ENCODE measurements around the gene EPC1.
A peak's percentile ranks its signal among the peaks of the same experiment; 100 is the strongest.

The EPC1 gene

DNA sequence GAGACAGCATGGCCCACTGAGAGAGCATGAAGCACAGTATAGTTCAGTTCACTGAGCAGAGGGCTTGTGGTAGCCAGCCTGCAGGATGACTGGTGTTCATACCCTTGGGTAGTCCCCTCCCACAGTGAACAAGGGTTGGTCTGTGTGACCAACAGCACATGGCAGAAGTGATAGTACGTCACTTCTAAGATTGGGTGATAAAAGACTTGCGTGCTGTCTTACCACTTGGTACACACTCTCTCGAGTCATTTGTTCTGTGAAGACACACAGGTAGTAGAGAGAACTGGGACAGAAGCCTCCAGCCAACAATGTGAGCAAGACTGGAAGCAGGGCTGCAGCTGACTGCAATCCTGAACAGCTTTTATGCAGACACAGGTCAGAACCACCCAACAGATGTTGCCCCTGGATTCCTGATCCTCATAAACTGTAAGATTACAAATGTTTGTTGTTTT, 14.6 kb downstream of the EPC1 start:
- H3K4me3 ChIP-seq (replicated peaks; ENCODE audit: low read depth, low read length): no peak overlapping the region
- peak; percentile 20 for DNase-seq (ENCODE audit: low read depth)
- TF ChIP-seq, protein P1, sequence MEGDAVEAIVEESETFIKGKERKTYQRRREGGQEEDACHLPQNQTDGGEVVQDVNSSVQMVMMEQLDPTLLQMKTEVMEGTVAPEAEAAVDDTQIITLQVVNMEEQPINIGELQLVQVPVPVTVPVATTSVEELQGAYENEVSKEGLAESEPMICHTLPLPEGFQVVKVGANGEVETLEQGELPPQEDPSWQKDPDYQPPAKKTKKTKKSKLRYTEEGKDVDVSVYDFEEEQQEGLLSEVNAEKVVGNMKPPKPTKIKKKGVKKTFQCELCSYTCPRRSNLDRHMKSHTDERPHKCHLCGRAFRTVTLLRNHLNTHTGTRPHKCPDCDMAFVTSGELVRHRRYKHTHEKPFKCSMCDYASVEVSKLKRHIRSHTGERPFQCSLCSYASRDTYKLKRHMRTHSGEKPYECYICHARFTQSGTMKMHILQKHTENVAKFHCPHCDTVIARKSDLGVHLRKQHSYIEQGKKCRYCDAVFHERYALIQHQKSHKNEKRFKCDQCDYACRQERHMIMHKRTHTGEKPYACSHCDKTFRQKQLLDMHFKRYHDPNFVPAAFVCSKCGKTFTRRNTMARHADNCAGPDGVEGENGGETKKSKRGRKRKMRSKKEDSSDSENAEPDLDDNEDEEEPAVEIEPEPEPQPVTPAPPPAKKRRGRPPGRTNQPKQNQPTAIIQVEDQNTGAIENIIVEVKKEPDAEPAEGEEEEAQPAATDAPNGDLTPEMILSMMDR (IDR thresholded peaks at IDR 0.05; ENCODE audit: low read length, missing control alignments): no peak

GRCh38 chr10:32331606-32332005, 15.4 kb downstream of the EPC1 start:
- TF ChIP-seq, protein P1 (IDR thresholded peaks at IDR 0.05; ENCODE audit: low read length, missing control alignments): no peak
- H3K4me3 ChIP-seq (replicated peaks; ENCODE audit: low read depth, low read length): no peak overlapping the region
- DNase-seq (ENCODE audit: low read depth): no peak

DNA sequence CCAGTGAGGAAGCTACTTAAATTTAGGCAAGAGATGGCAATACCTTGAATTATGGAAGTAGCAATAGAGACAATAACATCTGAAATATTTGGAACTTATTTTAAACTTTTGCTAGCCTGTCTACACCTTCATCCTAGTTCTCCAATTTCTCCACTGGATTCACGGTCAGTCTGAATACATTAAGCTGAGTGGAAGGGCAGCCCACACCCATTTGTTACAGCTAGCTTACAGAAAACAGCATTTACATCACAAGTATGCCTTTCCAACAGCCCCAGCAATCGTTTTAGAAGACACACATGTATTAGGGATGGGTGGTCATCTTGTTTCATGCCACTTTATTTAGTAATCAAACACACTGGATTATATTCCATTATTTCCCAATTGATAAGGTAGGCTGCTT, 16.7 kb downstream of the EPC1 start:
- TF ChIP-seq, protein P1 (IDR thresholded peaks at IDR 0.05; ENCODE audit: low read length, missing control alignments): no peak
- no peak for DNase-seq (ENCODE audit: low read depth)
- no peak overlapping the region for H3K4me3 ChIP-seq (replicated peaks; ENCODE audit: low read depth, low read length)

GRCh38 chr10:32329061-32329460, 17.9 kb downstream of the EPC1 start:
- TF ChIP-seq, protein P1 (IDR thresholded peaks at IDR 0.05; ENCODE audit: low read length, missing control alignments): no peak
- H3K4me3 ChIP-seq (replicated peaks; ENCODE audit: low read depth, low read length): no peak overlapping the region
- DNase-seq (ENCODE audit: low read depth): no peak

- TF ChIP-seq, protein P1 (IDR thresholded peaks at IDR 0.05; ENCODE audit: low read length, missing control alignments): no peak
- no peak for DNase-seq (ENCODE audit: low read depth)
- no peak overlapping the region for H3K4me3 ChIP-seq (replicated peaks; ENCODE audit: low read depth, low read length)
These were observed 18.5 kb downstream of the EPC1 start for GRCh38 chr10:32328499-32328898.

DNA sequence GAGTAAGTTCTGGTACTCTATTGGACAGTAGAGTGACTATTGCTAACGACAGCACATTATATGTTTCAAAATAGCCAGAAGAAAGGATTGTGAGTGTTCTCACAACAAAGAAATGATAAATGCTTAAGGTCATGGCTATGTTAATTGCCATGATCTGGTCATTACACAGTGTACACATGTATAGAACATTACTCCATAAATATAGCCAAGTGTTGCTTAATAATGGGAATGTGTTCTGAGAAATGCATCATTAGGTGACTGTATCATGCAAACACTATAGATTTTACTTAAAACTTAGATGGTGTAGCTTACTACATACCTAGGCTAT, 19.6 kb downstream of the EPC1 start:
- TF ChIP-seq, protein P1 (IDR thresholded peaks at IDR 0.05; ENCODE audit: low read length, missing control alignments): no peak
- no peak for DNase-seq (ENCODE audit: low read depth)
- no peak overlapping the region for H3K4me3 ChIP-seq (replicated peaks; ENCODE audit: low read depth, low read length)

GRCh38 chr10:32326680-32327363, 20.1 kb downstream of the EPC1 start:
- TF ChIP-seq, protein P1 (IDR thresholded peaks at IDR 0.05; ENCODE audit: low read length, missing control alignments): no peak
- H3K4me3 ChIP-seq (replicated peaks; ENCODE audit: low read depth, low read length): no peak overlapping the region
- DNase-seq (ENCODE audit: low read depth): no peak
